OCI-LY3 (cell line): ENCODE data around the gene PSIP1.

Experiments
- H2AFZ ChIP-seq: fragments of 200-600, 300-600 bp; shearing (Covaris generic); 2 replicates; pipeline ENCODE4 v1.6.0; 2014; ENCODE audit warnings: antibody characterized with exemption, low read depth, low read length
- H3K27ac ChIP-seq: fragments of 200-600, 300-600 bp; sonication (generic); 2 replicates; pipeline ENCODE4 v1.5.1; 2014; ENCODE audit warnings: mild to moderate bottlenecking, low read length, moderate library complexity, mixed read lengths
- H3K27me3 ChIP-seq: fragments of 200-600, 300-600 bp; sonication (generic); 2 replicates; pipeline ENCODE4 v1.6.1; 2014; ENCODE audit warnings: low read depth, low read length, mixed read lengths
- H3K36me3 ChIP-seq: fragments of 200-600, 300-600 bp; sonication (generic); replicated peaks from 2 replicates; pipeline ENCODE3; 2014; ENCODE audit warnings: low read depth, low read length, mixed read lengths
- H3K4me1 ChIP-seq: fragments of 300-600, 200-600 bp; sonication (generic); 2 replicates; pipeline ENCODE4 v1.6.1; 2014; ENCODE audit warnings: low read length, mixed read lengths
- H3K4me2 ChIP-seq: fragments of 200-600, 300-600 bp; sonication (generic); 2 replicates; pipeline ENCODE4 v1.6.1; 2014; ENCODE audit warnings: low read length, mixed read lengths
- H3K4me3 ChIP-seq: fragments of 300-600, 200-600 bp; sonication (generic); 2 replicates; pipeline ENCODE4 v1.5.1; 2014; ENCODE audit warnings: antibody characterized with exemption, mild to moderate bottlenecking, low read length, moderate library complexity
- H3K79me2 ChIP-seq: fragments of 300-600, 200-600 bp; shearing (Covaris generic); 2 replicates; pipeline ENCODE4 v1.6.1; 2014; ENCODE audit warnings: mild to moderate bottlenecking, low read length, mixed read lengths
- H3K9ac ChIP-seq: fragments of 300-600, 200-600 bp; shearing (Covaris generic); 2 replicates; pipeline ENCODE4 v1.6.0; 2014; ENCODE audit warnings: mild to moderate bottlenecking, low read length, moderate library complexity
- H3K9me3 ChIP-seq: fragments of 200-600, 300-600 bp; shearing (Covaris generic); 2 replicates; pipeline ENCODE4 v1.6.1; 2014; ENCODE audit warnings: low read length, mixed read lengths; ENCODE audit not compliant: insufficient read depth
- H4K20me1 ChIP-seq: fragments of 200-600, 300-600 bp; sonication (generic); 2 replicates; pipeline ENCODE4 v1.6.1; 2016; ENCODE audit warnings: low read length, mixed read lengths; ENCODE audit not compliant: insufficient read depth
- CTCF ChIP-seq: fragments of 200-600, 300-600 bp; sonication (generic); IDR thresholded peaks from 2 replicates; pipeline ENCODE4 v1.5.1; 2014; ENCODE audit warnings: antibody characterized with exemption, low read length, low read depth
- EZH2phosphoT487 ChIP-seq: fragments of 200-600 bp; shearing (Covaris generic); IDR thresholded peaks from 2 replicates; pipeline ENCODE4 v1.6.1; 2018; ENCODE audit warnings: antibody characterized with exemption, mixed run types, low read depth

PSIP1 gene

DNA sequence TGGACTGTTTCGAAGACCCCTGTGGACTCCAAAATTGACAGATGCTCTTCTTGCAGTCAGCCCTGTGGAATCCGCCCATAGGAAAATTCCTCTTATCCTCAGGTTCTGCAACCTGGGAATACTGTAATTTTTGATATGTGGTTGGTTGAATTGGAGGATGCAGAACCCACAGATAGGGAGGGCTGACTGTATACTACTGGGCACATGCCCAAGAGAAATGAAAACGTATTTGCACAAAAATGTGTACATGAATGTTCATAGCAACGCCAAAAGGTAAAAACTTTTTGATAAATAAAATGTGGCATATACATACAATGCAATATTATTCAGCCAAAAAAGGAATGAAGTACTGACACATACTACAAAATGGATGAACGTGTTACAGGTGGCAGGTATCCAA lies 90.0 kb downstream of the PSIP1 start:
- Histone ChIP-seq H2AFZ (no peak overlapping the region), H3K9ac (no peak overlapping the region), H3K27me3 (no peaks in the 10 kb centered on the region)

GRCh38 chr9:15417626-15418025 lies 93.1 kb downstream of the PSIP1 start:
- Histone ChIP-seq H2AFZ (no peak overlapping the region), H3K4me1 (peaks cover 7% of the 10 kb centered on the region; the same call in 1 of the 2 replicates), H3K79me2 (no peaks in the 10 kb centered on the region), H3K27ac (no peak overlapping the region), H3K9ac (no peak overlapping the region), H4K20me1 (no peaks in the 10 kb centered on the region), H3K9me3 (no peaks in the 10 kb centered on the region), H3K27me3 (no peaks in the 10 kb centered on the region), H3K36me3 (no peaks in the 10 kb centered on the region), H3K4me2 (no peak overlapping the region), H3K4me3 (no peak overlapping the region)
- TF ChIP-seq CTCF (no peak), EZH2phosphoT487 (no peak)

More for the DNA sequence above, 90.0 kb downstream of the PSIP1 start:
- H3K4me3 ChIP-seq, result no peak overlapping the region
- 0 out of 2 replicates have a peak, but pooled peaks cover 4% of the 10 kb centered on the region for H4K20me1 ChIP-seq
- peaks cover 16% of the 10 kb centered on the region for H3K4me1 ChIP-seq
- no peaks in the 10 kb centered on the region for H3K9me3 ChIP-seq
- H3K36me3 ChIP-seq, result peaks cover 5% of the 10 kb centered on the region
- no peak for TF ChIP-seq CTCF
- TF ChIP-seq EZH2phosphoT487, result no peak
- peaks cover 24% of the 10 kb centered on the region for H3K79me2 ChIP-seq
- H3K4me2 ChIP-seq, result no peak overlapping the region
- no peak overlapping the region for H3K27ac ChIP-seq

DNA sequence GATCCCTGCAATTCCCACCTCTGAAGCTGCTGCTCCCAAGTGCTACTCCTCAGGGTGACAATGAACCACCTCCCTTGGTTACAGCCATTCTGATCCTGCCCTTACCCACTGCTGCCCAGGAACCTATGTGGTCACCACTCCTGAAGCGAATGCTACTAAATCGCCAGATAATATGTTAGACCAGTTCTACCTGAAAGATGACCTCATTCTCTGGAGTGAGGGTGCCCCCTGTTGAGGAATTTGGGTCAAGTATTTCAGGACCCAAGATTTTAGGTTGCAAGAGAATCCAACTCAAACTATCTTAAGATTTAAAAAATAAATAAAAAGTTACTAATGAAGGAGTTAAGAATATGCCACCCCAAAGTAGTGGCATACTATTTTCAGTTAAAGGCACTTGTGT lies 93.9 kb downstream of the PSIP1 start:
- Histone ChIP-seq H3K4me3 (no peak overlapping the region), H3K79me2 (no peaks in the 10 kb centered on the region), H3K36me3 (no peaks in the 10 kb centered on the region), H4K20me1 (no peaks in the 10 kb centered on the region), H3K4me1 (peaks cover 5% of the 10 kb centered on the region; the same call in 1 of the 2 replicates), H3K9me3 (no peaks in the 10 kb centered on the region), H3K27ac (no peak overlapping the region), H3K9ac (no peak overlapping the region), H3K27me3 (no peaks in the 10 kb centered on the region), H3K4me2 (no peak overlapping the region), H2AFZ (no peak overlapping the region)
- no peak for TF ChIP-seq EZH2phosphoT487
- peak; percentile 56 for TF ChIP-seq CTCF
